NCI-H82 (cell line): ENCODE data around the gene ENOSF1.
A peak's percentile ranks its signal among the peaks of the same experiment; 100 is the strongest.
"Not testable (repeated sequence)": the region's sequence is repeated elsewhere in the genome, so short reads cannot be mapped to it uniquely, and the experiment has no call there.

Experiments used
- DNase-seq: peaks from one replicate; lab custom pipeline; 2025; lab: John Stamatoyannopoulos, UW

Gene ENOSF1

DNA sequence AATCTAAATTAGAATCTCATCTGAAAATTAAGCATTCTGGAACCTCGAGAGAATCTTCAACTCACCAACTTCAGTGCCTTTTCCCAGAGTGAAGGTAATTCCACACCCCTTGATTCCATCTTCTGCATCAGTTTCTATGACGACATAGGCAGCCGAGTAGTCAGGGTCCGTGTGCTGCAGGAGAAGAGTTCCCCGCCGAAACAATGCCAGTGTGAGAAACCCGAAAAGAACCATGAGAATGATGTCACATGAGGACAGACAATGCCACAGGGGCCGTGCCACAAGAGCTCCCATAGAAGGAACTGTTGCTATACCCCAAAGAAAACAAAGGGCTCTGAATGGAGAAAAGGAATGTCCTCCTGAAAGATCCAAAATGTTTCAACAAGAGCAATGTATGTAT is 6.0 kb downstream of the ENOSF1 start:
- no peak for DNase-seq

DNA sequence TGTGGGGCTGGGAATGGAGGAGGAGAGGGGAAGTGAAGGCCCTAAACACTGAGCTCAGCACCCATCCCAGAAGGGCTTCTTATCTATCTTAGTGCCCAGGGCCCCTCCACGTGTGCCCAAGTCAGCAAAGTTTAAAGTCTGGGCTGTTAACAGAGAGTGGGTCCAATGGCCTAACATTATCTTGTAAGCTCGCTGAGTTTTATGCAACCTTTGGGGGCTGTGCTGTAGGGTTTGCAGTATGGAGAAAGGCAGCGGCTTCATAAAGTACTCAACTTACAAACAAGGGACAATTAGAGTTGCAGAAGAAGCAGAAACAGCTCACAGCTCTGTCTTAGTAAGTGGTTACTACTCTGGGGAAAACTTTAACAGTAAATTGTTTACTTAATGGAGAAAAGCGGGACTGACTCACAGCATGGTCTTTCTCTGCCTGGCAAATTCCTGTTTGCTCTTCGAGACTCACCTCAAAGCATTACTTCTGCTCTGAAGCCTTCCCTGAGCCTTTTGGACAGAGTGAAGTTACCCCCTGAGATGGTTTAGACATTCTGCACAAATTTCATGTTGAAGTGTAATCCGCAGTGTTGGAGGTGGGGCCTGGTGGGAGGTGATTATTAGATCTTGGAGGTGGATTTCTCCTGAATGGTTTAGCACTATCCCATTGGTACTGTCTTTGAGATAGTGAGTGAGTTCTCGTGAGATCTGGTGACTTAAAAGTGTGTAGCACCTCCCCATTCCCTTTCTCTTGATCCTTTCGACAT is 9.0 kb downstream of the ENOSF1 start:
- no peak for DNase-seq

DNA sequence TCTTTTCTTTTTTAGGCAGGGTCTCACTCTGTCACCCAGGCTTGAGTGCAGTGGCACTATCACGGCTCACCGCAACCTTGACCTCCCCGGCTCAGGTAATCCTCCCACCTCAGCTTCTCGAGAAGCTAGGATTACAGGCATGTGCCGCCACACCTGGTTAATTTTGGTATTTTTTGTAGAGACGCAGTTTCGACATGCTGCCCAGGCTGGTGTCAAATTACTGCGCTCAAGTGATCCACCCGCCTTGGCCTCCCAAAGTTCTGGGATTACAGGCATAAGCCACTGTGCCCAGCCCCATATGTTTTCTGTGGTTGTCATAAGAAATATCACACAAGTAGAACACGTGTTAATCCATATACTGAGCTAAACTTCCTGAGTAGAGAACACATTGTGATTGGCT is 14.6 kb downstream of the ENOSF1 start:
- DNase-seq: peak; percentile 48

DNA sequence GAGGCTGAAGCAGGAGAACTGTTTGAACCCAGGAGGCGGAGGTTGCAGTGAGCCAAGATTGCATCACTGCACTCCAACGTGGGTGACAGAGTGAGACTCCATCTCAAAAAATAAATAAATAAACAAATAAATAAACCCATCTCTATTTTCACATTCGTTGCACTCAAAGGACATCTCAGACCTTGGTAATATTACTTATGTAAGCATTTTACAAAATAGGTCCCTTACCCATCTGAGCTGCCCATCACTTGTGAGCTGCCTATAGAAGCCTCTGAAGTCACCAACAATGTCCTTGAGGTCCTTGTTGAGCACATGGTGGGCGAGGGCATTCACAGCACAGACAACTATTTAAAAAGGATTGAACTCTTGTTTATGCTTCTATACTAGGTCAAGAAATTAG is 15.4 kb downstream of the ENOSF1 start:
- DNase-seq: no peak

DNA sequence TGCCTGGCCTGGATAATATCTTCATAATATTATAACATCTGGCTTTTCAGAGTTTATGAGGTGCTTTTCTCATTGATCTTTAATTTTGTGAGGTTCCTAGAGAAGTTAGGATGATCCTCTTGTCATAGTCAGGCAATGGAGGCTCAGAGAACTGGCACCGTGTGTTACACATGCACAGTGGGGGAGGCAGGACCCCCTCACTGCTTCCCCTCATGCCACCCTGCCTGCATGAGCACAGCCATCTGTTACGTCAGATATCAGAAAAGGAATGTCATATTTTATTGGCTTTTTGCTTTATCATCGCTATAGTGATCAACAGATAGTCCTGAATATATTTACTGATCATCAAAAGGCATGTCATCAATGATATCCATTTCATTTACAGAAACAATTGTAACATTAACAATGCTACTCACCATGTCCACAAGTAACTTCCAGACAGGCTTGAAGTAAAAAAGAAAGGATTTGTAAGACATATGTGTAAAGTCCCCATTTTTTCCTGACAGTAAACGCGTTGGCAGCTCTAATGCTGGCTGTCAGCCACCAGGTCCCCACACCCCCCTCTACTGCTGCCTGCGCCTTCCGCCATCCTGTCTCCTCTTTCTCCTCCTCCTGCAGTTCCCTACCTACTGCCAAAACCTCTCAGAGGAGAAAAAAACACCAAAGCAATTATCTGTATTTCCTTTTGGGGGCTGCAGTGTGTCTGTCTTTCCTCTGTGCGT is 18.8 kb downstream of the ENOSF1 start:
- DNase-seq: no peak

DNA sequence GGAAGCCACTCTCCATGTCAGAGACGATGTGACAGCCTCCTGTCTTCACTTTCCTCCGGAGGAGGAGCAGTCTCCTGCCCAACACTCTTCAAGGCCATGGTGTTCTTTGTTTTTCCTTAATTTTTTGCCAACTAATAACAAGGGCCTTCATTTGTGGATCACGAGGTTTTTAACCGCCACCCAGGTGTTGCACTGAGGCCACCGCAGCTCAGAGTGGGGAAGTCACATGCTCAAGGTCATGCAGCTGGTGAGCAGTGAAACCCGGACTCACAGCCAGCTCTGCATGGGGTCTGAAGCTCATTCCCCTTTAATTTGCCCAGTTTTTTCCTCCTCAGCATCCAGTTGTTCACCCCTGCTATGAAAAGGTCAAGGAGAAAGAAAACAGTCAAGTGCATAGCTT is 19.6 kb downstream of the ENOSF1 start:
- no peak for DNase-seq

DNA sequence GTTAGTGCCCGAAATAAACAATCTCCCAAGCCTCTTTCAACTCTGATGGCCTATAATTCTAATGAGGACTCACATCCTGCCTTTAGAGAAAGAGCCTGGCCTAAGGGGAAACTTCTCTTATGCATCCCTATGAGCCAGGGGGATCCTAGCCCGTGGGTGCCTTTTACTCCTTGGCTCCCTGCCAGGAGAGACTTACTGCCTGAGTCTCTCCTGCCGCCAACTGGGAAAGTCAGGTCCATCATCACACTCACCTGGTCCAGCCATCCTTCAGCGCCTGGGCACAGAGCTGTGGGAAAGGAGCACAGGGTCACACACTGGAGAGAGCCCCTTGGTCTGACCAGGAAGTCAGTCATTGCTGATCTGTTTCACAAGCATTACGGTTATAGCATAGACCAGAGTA is 24.1 kb downstream of the ENOSF1 start:
- peak; percentile 69 for DNase-seq

DNA sequence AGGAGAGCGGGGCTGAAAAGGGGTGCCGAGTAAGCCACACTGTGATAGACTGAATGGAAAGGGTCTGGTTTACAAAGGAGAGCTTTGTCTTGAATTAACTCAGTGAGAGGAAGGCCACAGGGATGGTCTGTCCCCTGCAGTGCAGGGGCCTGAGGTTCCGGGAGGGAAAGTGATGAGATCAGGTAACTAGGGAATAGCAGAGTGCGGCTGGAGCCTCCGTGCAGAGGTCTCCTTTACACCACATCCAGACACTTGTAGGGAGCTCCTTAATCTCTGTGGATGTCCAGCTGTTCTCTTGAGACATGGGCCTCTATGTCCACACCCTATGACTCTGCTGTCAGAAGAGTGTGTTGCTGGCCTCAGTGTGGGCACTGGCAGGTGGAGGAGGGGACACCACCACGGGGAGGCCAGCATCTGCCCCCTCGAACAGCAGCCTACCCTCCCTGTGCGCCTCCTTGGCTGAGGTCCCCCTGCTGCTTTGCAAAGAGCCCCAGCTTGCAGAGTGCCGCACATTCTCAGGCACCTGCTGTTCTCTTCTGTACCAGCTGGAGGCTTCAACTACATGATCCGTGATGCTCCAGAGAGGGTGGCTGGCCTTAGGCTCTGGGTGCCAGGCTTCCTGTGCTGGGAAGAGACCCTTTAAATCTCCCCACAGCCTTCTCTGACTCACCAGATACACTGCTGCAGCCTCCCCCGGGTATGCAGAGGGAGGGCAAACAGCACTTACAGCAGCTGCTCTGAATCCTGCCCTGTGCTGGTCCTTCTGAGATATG is 25.9 kb downstream of the ENOSF1 start:
- peak; percentile 27 for DNase-seq

DNA sequence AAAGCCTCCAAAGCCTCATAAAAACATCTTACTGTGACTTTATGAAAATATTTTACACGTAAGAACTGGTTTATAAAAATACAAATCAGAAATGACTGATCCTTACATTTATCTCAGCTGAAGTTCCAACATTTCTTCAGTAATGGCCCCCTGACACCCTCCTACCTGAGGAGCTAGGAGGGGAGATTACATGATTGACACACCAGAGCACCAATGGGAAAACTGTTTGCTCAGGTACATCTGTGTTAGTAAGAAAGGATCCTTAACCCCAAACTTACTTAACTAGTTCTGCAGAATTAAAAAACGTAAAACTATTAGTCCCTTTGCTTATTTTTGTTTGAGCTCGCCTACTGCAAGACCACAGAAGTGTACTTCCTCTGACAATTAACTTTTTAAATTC is 27.0 kb downstream of the ENOSF1 start:
- no peak for DNase-seq

DNA sequence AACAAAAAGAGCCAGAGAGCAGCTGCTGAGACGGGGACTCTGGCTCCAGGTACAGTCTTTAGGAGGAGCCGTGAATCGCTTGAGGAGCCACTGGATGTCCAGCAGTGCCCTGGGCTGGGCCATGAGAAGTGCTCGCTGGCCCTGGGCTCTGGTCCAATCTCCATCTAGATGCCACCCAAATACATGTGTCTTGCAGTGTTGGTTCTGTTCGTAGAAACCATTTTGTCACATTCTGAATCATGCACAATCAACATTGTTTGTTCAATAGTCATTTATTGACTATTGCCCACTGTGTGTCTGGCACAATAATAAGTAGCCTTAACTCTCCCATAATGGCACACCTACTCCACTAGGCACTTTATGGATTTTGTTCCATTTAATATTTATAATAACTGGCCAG is 28.9 kb downstream of the ENOSF1 start:
- DNase-seq: no peak

DNA sequence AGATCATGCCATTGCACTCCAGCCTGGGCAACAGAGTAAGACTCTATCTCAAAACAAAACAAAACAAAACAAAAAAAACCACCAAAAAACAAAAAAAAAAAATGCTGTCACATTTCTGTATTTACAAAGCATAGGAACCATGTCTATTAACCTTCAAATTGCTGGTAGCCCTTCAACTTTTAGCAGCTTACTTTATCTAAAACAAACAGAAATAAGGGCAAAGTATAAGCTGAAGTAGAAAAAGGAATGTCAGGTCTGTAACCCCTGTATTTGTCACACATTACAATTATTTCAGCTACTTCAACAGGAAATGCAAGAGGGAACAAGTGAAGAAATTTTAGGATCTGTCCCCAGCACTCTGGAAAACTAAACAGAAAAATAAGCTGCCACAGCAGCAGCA is 29.6 kb downstream of the ENOSF1 start:
- DNase-seq: no peak

DNA sequence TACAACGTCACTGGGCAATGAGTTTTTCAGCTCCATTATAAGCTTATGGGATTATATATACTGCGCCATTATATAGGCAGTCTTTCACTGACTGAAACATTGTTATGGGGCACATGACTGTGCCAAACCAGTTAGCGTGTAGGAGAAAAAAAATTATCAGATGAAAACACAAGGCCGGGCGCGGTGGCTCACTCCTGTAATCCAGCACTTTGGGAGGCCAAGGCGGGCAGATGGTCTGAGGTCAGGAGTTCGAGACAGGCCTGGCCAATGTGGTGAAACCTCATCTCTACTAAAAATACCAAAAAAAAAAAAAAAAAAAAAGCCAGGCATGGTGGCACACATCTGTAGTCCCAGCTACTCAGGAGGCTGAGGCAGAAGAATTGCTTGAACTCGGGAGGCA is 30.0 kb downstream of the ENOSF1 start:
- not testable (repeated sequence) for DNase-seq

DNA sequence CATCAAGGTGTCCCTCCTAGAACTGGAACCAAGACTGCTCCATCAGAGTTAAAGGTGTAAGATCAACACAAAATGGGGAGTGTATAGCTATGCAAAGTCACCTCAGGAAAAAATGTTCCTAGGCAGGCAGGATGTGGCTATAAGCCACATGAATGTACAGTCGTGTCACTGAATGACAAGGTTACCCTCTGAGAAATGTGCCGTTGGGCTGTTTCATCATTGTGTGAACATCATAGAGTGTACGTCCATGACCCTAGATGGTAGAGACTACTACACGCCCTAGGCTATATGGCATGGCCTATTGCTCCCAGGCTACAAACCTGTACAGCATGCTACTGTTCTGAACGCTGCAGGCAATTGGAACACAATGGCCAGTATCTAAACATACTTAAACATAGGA is 30.4 kb downstream of the ENOSF1 start:
- DNase-seq: no peak

DNA sequence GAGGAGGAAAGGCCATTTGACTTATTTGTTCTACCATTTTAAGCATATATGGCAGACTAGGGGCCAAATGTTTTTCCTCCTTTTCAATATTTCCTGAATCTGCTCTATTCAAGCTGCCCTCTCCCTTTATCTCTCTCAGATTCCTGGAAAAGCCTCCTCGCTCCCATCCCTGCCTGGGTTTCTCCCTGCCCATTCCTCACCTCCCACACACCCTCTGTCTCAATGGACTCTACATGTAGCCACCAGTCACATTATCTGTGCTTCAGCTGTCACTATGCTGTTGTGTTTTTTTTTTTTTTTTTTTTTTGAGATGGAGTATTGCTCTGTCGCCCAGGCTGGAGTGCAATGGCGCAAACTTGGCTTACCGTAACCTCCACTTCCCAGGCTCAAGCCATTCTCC is 32.0 kb downstream of the ENOSF1 start:
- no peak for DNase-seq

DNA sequence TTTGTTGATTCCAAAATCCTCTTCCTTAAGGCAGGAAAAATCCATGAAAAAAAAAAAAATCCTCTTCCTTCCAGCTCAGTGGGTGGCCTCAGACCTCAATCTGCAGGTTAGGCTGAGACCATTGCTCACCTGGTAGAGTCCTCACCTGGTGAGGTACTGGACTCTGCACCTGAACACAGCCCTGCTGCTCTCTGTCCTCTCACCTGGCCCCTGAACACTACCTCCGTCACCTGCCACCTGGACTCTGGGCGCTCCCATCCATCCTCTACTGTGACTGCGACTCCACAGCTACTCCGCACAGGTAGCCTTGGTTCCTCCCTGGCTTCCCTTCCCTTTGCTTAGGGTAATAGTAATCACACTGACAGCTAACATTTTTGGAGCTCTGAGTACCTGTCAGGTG is 32.9 kb downstream of the ENOSF1 start:
- no peak for DNase-seq

DNA sequence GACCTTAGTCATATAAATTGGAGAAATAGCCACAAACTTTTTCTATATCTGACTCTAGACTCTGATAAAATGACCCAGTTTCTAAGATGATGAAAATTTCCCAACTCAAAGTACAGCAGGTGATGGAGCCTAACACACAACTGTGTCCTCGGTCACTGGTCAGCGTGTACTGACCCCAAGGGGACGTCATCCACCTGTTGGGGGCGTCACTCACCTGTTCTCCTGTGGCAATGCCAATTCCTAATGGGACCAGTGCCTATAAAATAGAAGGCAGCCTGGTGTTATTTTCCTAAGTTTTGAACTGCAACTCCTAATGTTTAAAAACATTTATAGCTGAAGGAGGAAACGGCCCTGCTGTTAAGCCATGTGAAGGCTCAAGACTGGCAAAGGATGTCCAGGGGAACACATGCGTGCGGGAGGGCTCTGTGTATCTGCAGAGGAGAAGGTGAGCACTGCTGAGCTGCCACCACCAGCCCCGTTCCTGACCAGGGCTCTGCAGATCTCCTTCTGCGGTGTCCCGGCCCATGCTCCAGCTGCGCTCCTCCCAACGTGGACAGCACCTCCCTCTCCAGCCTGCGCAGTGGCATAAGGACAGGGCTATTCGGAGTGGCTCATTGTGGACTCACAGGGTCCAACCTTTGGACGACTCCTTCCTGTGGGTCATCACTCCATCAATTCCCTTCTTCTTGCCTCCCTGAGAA is 33.8 kb downstream of the ENOSF1 start:
- no peak for DNase-seq

DNA sequence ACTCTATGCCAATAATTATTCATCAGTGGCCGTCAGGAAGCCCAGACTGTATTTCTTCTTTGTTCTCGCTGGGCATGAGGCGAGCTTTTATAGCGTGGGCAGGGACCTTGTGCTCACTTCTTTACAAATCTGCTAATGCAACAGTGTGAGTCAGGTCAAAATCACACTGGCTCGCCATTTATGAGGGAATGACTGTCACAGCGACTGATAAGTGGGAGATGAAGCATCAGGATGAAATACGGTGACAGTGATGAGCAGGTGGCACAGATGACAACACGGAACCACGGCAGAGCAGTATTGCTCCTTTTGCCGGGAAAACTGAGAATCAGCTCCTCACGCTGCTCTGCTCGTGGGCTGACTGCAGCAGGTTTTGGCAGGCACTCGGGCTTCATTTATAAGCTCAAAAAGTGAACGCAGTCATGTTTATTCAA is 34.5 kb downstream of the ENOSF1 start:
- no peak for DNase-seq

DNA sequence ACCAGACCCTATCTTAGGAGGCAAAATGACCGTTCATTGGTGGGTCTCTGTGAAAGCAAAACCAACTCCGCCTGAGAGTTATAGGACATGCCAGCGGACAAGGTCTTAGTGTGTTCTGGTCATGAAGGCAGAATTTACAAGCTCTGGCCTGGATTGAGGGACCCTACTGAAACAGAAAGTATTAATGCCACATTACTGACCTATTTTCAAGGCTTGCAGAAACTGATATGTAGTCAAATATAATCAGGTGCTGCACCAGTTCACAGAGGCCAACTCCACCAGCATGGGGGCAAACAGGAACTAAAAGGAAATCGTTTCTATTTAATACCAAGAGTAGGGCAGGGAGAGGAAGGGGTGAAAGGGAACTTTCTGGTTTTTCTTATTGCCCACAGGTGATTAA is 35.3 kb downstream of the ENOSF1 start:
- DNase-seq: no peak

DNA sequence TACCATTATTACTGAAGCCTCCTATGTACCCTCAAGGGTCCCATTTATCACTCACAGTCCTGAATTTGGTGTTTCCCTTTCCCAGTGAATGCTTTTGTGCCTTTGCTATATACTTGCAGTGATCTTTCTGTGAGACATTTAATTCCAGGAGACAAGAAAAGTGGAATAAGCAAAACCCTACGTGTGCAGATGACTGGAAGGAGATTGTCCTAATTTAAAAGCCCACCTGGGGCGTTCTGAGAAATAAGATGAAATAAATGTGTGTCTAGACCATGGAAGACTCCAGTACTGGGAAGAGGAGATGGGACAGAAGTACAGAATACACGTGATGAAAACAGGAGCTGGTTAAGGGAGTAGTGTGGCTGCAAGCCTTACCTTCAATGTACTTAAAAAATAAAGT is 35.7 kb downstream of the ENOSF1 start:
- DNase-seq: no peak

DNA sequence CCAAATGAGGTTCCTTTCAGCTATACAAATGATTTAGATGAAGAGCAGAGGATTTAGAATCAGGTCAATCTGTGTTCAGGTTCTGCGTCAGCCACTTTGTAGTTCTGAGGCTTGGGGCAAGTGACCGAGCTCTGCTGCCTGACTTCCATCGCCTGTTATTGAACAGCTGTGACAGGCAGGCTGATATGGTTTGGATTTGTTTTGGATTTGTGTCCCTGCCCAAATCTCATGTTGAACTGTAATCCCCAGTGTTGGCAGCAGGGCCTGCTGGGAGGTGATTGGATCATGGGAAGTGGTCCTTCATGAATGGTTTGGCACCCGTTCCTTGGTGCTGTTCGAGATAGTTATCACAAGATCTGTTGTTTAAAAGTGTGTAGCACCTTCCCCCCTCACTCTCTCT is 36.4 kb downstream of the ENOSF1 start:
- DNase-seq: peak; percentile 71

DNA sequence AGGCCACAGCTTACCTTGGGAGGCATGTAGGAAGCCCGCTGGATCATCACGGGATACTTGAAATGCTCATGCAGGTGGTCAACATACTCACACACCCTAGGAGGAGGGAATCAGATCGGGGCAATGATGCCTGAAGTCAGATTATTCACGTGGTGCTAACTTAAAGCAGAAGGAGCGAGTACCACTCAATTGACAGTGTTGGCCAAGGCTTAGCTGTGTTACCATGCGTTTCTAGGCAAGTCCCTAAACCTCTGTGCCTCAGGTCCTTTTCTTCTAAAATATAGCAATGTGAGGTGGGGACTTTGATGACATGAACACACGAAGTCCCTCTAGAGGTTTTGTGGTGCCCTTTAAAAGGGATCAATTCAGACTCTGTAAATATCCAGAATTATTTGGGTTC is 37.1 kb downstream of the ENOSF1 start:
- DNase-seq: no peak

DNA sequence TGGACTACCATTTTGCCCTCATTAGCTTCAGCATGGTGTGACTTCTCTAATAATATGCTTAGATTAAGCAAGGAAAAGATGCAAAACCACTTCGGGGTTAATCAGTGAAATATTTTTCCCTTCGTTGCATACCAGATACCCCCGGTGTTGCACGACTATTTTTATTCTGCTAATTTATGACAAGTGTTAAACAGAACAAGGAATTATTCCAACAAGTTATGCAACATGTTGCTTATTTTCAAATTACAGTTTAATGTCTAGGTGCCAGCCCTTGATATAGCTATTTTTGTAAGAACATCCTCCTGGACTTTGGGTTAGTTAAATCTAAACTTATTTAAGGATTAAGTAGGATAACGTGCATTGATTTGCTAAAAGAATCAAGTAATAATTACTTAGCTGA is 38.7 kb downstream of the ENOSF1 start:
- no peak for DNase-seq
